AG08395 (cell line): ENCODE data around the gene PHF21A.
A peak's percentile ranks its signal among the peaks of the same experiment; 100 is the strongest.
"Not testable (repeated sequence)": the region's sequence is repeated elsewhere in the genome, so short reads cannot be mapped to it uniquely, and the experiment has no call there.

Experiments used
- DNase-seq: peaks from one replicate; pipeline ENCODE4 v3.0.0; 2012; ENCODE audit warnings: mixed read lengths, low spot score

Gene PHF21A

DNA sequence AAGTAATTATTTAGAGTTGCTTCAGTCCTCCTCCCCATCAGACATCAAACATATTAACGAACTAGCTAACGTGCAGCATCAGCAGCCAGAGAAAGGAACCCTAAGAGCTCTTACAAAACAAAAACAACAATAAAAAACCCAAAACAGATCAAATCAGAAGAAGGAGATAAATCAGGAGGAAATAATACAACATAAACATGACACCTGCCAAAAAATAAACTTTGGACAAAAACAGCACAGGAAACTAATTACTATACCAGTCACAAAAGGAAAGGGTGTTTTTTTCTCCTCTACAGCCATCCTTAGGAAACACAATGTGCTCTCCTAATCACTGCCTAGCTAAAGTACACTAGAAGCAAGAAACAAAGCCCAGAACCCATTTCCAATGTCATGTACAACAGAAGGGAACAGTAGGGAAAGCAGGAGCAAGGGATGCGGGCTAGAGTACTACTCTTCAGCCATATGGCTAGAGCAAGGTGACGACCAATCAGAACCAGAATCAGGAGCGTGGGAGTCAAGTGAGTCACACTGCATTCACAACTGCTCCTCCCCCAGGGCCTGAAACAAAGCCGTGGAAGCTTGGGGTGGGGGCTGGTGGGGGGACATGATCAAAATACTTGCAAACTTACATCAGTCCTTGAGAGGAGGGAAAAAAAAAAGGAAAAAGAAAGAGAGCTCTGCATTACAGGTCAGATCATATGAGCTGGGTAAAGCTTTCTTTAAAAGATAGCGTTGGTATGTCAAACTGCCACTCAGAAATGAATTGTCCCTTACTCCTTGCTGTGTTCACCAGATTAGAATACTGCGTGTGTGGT is 138.4 kb downstream of the PHF21A start:
- peak; percentile 75 for DNase-seq

DNA sequence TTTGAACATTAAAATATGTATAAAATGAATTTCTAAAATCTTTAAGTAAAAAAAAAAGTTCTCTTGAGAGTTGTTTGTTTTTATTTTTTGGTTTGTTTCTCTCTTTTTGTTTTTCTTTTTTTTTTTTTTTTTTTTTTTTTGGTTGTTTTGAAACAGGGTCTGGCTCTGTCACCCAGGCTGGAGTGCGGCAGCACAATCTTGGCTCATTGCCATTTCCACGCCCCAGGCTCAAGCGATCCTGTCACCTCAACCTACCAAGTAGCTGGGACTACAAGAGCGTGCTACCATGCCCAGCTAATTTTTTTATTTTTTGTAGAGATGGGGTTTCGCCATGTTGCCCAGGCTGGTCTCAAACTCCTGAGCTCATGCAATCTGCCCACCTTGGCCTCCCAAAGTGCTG is 139.4 kb downstream of the PHF21A start:
- DNase-seq, result not testable (repeated sequence)

GRCh38 chr11:45974806-45975205 is 146.4 kb downstream of the PHF21A start:
- peak; percentile 25 for DNase-seq

GRCh38 chr11:45973601-45974000 is 147.7 kb downstream of the PHF21A start:
- no peak for DNase-seq

DNA sequence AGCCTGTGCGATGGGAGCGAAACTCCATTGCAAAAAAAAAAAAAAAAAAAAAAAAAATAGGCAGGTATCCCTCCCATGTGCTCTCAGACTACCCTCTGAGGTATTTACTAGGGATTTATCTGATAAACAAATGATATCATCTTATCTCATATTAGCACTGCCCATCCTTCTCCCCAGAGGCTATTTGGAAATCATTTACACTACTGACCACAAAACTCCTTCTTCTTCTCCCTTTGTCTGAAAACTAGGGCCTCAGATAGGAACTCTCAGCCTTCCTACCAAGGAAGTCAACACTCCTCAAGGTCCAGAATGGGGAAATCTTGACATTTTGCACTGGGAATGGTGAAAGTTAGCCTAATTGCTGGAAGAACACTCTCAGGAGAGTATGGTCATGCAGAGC is 152.4 kb downstream of the PHF21A start:
- DNase-seq, result no peak

DNA sequence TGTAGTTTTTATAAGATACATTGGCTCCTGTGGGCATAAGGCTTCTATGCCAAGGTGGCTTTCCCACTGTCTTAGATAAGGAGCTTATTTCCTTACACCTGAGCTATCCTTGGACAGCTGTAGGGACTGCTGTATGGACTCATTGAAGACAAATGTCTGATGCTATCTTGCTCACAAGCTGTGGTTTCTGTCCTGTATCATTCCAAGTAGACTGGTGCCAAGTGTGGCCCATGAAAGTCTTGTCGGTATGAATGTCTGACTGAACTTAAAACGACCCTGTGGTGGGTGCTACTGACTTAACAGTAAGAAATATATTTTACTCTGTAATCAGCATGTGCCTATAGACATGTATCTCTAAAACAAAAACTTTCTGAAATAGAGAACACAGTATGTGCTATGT is 153.7 kb downstream of the PHF21A start:
- DNase-seq, result no peak

- peak; percentile 80 for DNase-seq
These were observed 156.3 kb downstream of the PHF21A start for GRCh38 chr11:45964911-45965389.

DNA sequence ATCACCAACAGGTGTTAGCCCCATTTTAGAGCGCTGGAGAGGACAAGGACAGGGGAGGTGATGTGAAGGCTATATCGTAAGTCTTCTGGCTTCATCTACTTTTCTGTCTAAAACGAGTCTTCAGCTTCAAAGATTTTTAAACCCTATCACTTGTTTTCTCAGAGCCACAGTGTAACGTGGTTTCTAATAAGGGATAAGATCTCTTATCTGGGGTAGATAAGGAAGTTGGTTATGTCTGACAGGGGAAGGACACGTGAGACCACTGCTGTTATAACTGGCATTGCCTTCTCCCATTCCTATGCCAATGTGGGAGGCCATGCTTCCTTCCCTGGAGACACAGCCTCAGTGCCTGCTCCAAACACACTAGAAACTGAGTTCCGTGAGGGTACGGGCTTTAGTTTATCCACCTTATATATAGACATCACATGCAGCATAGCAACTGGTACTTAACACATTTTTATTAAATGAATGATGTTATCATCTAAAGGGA is 159.5 kb downstream of the PHF21A start:
- DNase-seq, result no peak

DNA sequence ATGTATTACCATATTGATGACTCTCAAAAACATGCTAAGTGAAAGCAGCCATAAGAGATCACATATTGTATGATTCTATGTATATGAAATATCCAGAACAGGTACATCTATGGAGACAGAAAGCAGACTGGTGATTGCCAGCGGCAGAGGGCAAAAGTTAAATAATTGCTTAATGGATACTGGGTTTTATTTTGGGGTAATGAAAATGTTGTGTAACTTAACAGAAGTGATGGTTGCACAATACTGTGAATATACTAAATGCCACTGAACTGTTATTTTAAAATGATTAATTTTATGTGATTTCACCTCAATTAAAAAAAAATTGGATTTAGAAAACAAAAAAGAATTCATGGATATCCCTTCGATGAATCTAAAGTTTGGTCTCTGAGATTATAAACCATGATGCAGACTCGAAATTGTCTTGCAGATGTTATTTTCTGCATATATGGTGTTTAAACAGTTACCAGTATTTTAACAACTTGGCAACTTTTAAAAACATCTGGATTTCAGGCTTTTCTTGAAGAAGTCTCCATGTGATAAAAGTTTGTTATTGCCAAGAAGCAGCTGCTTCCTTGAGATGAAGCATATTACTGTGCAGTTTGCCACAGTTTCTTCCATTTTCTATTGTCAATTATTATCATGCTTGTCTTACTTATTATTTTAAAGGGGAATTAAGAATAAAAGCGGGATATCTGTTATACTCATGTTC is 160.7 kb downstream of the PHF21A start:
- peak; percentile 5 for DNase-seq

- DNase-seq, result peak; percentile 25
These were observed 161.4 kb downstream of the PHF21A start for GRCh38 chr11:45959851-45960250.

- DNase-seq, result no peak
These were observed 171.3 kb downstream of the PHF21A start for GRCh38 chr11:45949992-45950407.

DNA sequence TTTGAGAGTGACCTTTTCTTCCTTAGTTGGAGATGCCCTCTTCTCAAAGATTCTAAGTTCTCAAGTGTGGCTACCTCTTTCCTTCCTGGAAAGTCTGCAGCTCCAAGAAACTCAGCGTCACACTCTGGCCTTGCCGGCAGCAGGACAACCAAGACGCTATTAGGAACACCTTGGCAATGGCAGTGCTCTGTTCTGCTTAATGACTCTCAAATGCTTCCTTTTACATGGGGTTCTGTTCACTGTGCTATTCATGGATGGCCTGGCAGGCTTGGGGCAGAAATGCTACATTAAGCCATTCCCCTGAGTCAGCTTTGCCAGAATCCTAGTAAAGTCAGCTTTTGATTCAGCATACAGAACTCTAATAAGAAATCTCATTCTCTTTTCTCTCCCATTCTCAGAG is 172.9 kb downstream of the PHF21A start:
- DNase-seq, result no peak

GRCh38 chr11:45947885-45948284 is 173.4 kb downstream of the PHF21A start:
- no peak for DNase-seq

- DNase-seq, result no peak
These were observed 175.8 kb downstream of the PHF21A start for GRCh38 chr11:45945397-45945999.

GRCh38 chr11:45942381-45942780 is 178.9 kb downstream of the PHF21A start:
- no peak for DNase-seq

GRCh38 chr11:45941285-45941684 is 180.0 kb downstream of the PHF21A start:
- DNase-seq, result no peak

- no peak for DNase-seq
These were observed 181.4 kb downstream of the PHF21A start for GRCh38 chr11:45939836-45940235.

GRCh38 chr11:45937916-45938315 is 183.3 kb downstream of the PHF21A start:
- no peak for DNase-seq

- DNase-seq, result no peak
These were observed 184.7 kb downstream of the PHF21A start for GRCh38 chr11:45936511-45937054.

DNA sequence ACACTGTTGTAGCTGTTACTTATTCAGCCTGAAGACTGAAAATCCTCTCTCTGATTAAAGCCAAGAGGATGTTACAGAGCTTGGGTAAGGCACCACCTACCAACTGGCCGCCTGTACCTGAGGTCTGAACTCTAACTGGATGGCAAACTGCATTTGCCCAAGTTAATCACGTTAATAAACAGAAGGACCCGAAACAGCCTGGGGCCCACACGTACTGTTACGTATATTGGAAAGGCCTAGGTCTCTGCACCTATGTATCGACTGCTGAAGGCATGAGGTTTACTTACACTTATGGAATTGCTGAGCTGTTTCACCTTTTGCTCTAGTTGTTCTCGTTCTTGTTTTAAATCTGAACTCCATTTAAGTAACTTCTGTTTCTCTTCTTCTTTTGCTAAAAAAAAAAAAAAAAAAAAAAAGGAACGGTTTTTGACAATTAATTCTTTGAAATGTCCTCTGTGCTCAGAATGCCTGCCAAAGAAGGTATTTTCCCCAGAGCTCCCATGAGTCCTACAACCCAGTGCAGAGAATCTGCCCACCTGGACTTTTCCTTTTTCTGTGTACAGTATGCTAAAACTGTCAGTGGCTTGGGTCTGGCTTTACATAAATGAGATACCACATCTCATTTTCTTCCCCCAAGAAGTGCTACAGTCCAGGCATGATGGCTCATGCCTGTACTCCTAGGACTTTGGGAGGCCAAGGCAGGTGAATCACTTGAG is 185.7 kb downstream of the PHF21A start:
- DNase-seq, result no peak

GRCh38 chr11:45934580-45935318 is 186.5 kb downstream of the PHF21A start:
- no peak for DNase-seq
